Mesendoderm (in vitro differentiated cells): ENCODE results near the gene ALG3.

Experiments
- DNase-seq: peaks from one replicate; pipeline ENCODE4 v3.0.0; 2013
- H2AK5ac ChIP-seq: 2 replicates; pipeline ENCODE4 v1.6.1; 2013; ENCODE audit warnings: low read length, inconsistent platforms
- H2BK120ac ChIP-seq: 2 replicates; pipeline ENCODE4 v1.6.1; 2013; ENCODE audit warnings: low read depth, mild to moderate bottlenecking, low read length, moderate library complexity, mixed read lengths
- H2BK15ac ChIP-seq: replicated peaks from 2 replicates; pipeline ENCODE4 v1.6.1; 2013; ENCODE audit warnings: low read depth, mild to moderate bottlenecking, moderate library complexity
- H2BK5ac ChIP-seq: 2 replicates; pipeline ENCODE4 v1.6.1; 2013; ENCODE audit warnings: low read length, inconsistent platforms
- H3K18ac ChIP-seq: 2 replicates; pipeline ENCODE4 v1.6.1; 2013; ENCODE audit warnings: mild to moderate bottlenecking, low read length, mixed read lengths
- H3K23ac ChIP-seq: one replicate; pipeline ENCODE4 v1.6.1; 2013; ENCODE audit warnings: low read length
- H3K27ac ChIP-seq: 2 replicates; pipeline ENCODE4 v1.5.1; 2013; ENCODE audit warnings: low read depth, mild to moderate bottlenecking, inconsistent platforms, low read length, moderate library complexity
- H3K27me3 ChIP-seq: 2 replicates; pipeline ENCODE4 v1.6.1; 2013; ENCODE audit warnings: low read length, control low read depth, mild to moderate bottlenecking, inconsistent platforms; ENCODE audit not compliant: insufficient read depth, poor library complexity
- H3K36me3 ChIP-seq: 2 replicates; pipeline ENCODE4 v1.6.1; 2013; ENCODE audit warnings: low read length, inconsistent platforms; ENCODE audit not compliant: control insufficient read depth, insufficient read depth
- H3K4ac ChIP-seq: one replicate; pipeline ENCODE4 v1.6.1; 2013; ENCODE audit warnings: low read depth, mild to moderate bottlenecking, low read length, moderate library complexity
- H3K4me1 ChIP-seq: 2 replicates; pipeline ENCODE4 v1.6.1; 2013; ENCODE audit warnings: low read depth, low read length, inconsistent platforms; ENCODE audit not compliant: control insufficient read depth
- H3K4me2 ChIP-seq: 2 replicates; pipeline ENCODE4 v1.6.1; 2013; ENCODE audit warnings: low read length
- H3K4me3 ChIP-seq: 2 replicates; pipeline ENCODE4 v1.5.1; 2013; ENCODE audit warnings: mild to moderate bottlenecking, low read length
- H3K56ac ChIP-seq: one replicate; pipeline ENCODE4 v1.6.1; 2013; ENCODE audit warnings: low read length
- H3K79me1 ChIP-seq: 2 replicates; pipeline ENCODE4 v1.6.1; 2013; ENCODE audit warnings: low read length, inconsistent platforms
- H3K79me2 ChIP-seq: 2 replicates; pipeline ENCODE4 v1.6.1; 2013; ENCODE audit warnings: mild to moderate bottlenecking, low read length; ENCODE audit not compliant: control insufficient read depth, insufficient read depth
- H3K9ac ChIP-seq: 2 replicates; pipeline ENCODE4 v1.6.1; 2013; ENCODE audit warnings: low read length, inconsistent platforms
- H4K5ac ChIP-seq: one replicate; pipeline ENCODE4 v1.6.1; 2013; ENCODE audit warnings: low read length
- H4K8ac ChIP-seq: one replicate; pipeline ENCODE4 v1.6.1; 2013; ENCODE audit warnings: low read depth, mild to moderate bottlenecking, control low read depth, low read length, moderate library complexity
- WGBS: extraction: QIAGEN DNeasy Blood & Tissue Kit; methylation state at CpG from one replicate; pipeline ENCODE4 v1.1.7; 2013; ENCODE audit warnings: low lambda C conversion rate, missing lambda C conversion rate; ENCODE audit not compliant: insufficient coverage; ENCODE audit errors: extremely low coverage; 5-methylcytosine and 5-hydroxymethylcytosine counted together

Gene ALG3

GRCh38 chr3:184242297-184242685 lies 6.5 kb downstream of the ALG3 start:
- DNase-seq: no peak
- Histone ChIP-seq H2BK120ac (no peak overlapping the region), H3K27me3 (no peaks in the 10 kb centered on the region), H3K9ac (no peak overlapping the region), H3K36me3 (peaks cover 2% of the 10 kb centered on the region), H3K79me2 (no peaks in the 10 kb centered on the region), H3K56ac (no peak overlapping the region), H2BK15ac (no peak overlapping the region), H3K27ac (no peak overlapping the region), H3K4me2 (no peak overlapping the region), H2BK5ac (no peak overlapping the region), H3K23ac (no peak overlapping the region), H3K4me1 (no peaks in the 10 kb centered on the region), H3K4me3 (no peak overlapping the region), H4K5ac (no peak overlapping the region), H2AK5ac (no peak overlapping the region), H3K79me1 (no peaks in the 10 kb centered on the region), H3K4ac (no peak overlapping the region), H4K8ac (no peak overlapping the region), H3K18ac (no peak overlapping the region)
- WGBS: no CpG with 5 or more reads among the region's 5 CpGs

GRCh38 chr3:184241447-184242296 lies 7.1 kb downstream of the ALG3 start:
- no peak overlapping the region for H3K18ac ChIP-seq
- H3K56ac ChIP-seq: no peak overlapping the region
- H3K36me3 ChIP-seq: peaks cover 2% of the 10 kb centered on the region
- H3K79me2 ChIP-seq: no peaks in the 10 kb centered on the region
- no peak overlapping the region for H3K4me3 ChIP-seq
- no peak overlapping the region for H3K9ac ChIP-seq
- H3K4ac ChIP-seq: no peak overlapping the region
- no peak overlapping the region for H3K23ac ChIP-seq
- DNase-seq: peak; percentile 23
- H3K27me3 ChIP-seq: no peaks in the 10 kb centered on the region
- H2AK5ac ChIP-seq: no peak overlapping the region
- H3K4me2 ChIP-seq: no peak overlapping the region
- H3K4me1 ChIP-seq: no peaks in the 10 kb centered on the region
- H2BK5ac ChIP-seq: no peak overlapping the region
- H2BK120ac ChIP-seq: no peak overlapping the region
- WGBS: no CpG with 5 or more reads among the region's 46 CpGs
- H2BK15ac ChIP-seq: no peak overlapping the region
- no peak overlapping the region for H4K5ac ChIP-seq
- no peak overlapping the region for H4K8ac ChIP-seq
- H3K79me1 ChIP-seq: no peaks in the 10 kb centered on the region
- H3K27ac ChIP-seq: no peak overlapping the region

- WGBS: no CpG with 5 or more reads among the region's 17 CpGs
- no peak overlapping the region for H3K56ac ChIP-seq
Observed at GRCh38 chr3:184241141-184241446, 7.7 kb downstream of the ALG3 start.

DNA sequence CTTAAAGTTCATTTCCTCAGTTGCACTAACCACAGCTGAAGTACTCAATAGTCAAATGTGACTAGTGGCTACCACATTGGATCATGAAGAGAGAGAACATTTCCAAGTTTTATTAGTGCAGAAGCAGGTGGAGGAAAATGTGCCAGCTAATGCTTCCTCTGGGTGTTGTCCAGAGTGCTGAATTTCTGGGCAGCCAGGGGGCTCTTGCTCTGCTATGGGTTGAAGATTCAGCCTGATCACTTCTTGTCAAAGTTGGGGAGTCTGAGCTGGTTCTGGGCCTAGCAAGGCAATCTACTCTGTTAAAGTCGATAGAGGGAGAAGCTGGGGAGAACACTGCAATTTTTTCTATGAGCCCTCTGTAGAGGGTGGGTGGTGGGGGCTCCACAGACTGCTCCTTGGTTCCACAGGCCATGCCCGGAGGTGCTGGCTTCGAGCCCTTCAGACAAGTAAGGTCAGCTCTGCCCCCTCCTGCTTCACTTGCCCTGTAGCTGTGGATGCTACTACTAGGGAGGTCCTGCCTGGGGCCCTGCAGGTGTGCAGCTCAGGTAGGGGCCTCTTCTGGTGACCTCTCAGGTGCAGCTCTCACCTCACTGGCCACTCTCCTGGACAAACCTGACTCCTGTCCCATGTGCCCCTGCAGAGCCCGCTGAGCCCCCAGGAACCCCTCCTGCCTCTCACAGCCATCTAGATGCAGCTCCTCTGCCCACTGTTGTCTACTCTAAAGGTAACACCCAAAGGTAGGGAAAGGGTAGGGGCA lies 8.2 kb downstream of the ALG3 start:
- no peak overlapping the region for H4K8ac ChIP-seq
- H3K9ac ChIP-seq: no peak overlapping the region
- no peaks in the 10 kb centered on the region for H3K79me1 ChIP-seq
- H3K4me2 ChIP-seq: no peak overlapping the region
- no peaks in the 10 kb centered on the region for H3K79me2 ChIP-seq
- H3K4me1 ChIP-seq: no peaks in the 10 kb centered on the region
- H2BK15ac ChIP-seq: no peak overlapping the region
- no peaks in the 10 kb centered on the region for H3K27me3 ChIP-seq
- H3K18ac ChIP-seq: no peak overlapping the region
- no peak overlapping the region for H2BK5ac ChIP-seq
- H3K23ac ChIP-seq: no peak overlapping the region
- H2AK5ac ChIP-seq: no peak overlapping the region
- H3K36me3 ChIP-seq: peaks cover 2% of the 10 kb centered on the region
- H4K5ac ChIP-seq: no peak overlapping the region
- no peak overlapping the region for H3K4ac ChIP-seq
- DNase-seq: peak; percentile 34
- no CpG with 5 or more reads among the region's 4 CpGs for WGBS
- H3K27ac ChIP-seq: no peak overlapping the region
- H3K4me3 ChIP-seq: no peak overlapping the region
- no peak overlapping the region for H2BK120ac ChIP-seq
- no peak overlapping the region for H3K56ac ChIP-seq

More at GRCh38 chr3:184241141-184241446, 7.7 kb downstream of the ALG3 start:
- no peak overlapping the region for H3K4me3 ChIP-seq
- H3K23ac ChIP-seq: no peak overlapping the region
- H3K79me2 ChIP-seq: no peaks in the 10 kb centered on the region
- H3K4me1 ChIP-seq: no peaks in the 10 kb centered on the region
- no peak overlapping the region for H2BK15ac ChIP-seq
- no peak overlapping the region for H3K9ac ChIP-seq
- H2AK5ac ChIP-seq: no peak overlapping the region
- DNase-seq: no peak
- H3K18ac ChIP-seq: no peak overlapping the region
- H4K5ac ChIP-seq: no peak overlapping the region
- no peaks in the 10 kb centered on the region for H3K27me3 ChIP-seq
- H2BK120ac ChIP-seq: no peak overlapping the region
- no peak overlapping the region for H3K27ac ChIP-seq
- H3K4ac ChIP-seq: no peak overlapping the region
- H3K36me3 ChIP-seq: peaks cover 2% of the 10 kb centered on the region
- H3K79me1 ChIP-seq: no peaks in the 10 kb centered on the region
- no peak overlapping the region for H3K4me2 ChIP-seq
- no peak overlapping the region for H2BK5ac ChIP-seq
- no peak overlapping the region for H4K8ac ChIP-seq

DNA sequence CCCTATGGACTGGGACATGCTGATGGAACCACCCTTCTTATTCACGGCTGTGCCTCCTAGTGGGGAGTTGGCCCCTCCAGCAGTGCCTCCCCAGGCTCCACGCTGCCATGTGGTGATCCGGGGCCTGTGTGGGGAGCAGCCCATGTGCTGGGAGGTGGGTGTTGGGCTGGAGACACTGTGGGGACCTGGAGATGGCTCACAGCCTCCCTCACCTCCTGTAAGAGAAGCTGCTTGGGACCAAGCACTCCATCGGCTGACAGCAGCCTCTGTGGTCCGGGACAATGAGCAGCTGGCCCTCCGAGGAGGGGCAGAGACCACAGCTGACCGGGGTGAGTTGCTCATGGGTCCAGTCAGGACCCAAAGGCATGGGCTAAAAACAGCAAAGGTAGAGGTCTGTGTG lies 9.1 kb downstream of the ALG3 start:
- no peak overlapping the region for H3K4ac ChIP-seq
- no peak overlapping the region for H3K27ac ChIP-seq
- no peak overlapping the region for H2BK15ac ChIP-seq
- no peaks in the 10 kb centered on the region for H3K36me3 ChIP-seq
- DNase-seq: no peak
- no peaks in the 10 kb centered on the region for H3K79me2 ChIP-seq
- no peaks in the 10 kb centered on the region for H3K27me3 ChIP-seq
- H2BK5ac ChIP-seq: no peak overlapping the region
- H3K4me3 ChIP-seq: no peak overlapping the region
- H3K18ac ChIP-seq: no peak overlapping the region
- no peak overlapping the region for H2AK5ac ChIP-seq
- H4K5ac ChIP-seq: no peak overlapping the region
- no peaks in the 10 kb centered on the region for H3K4me1 ChIP-seq
- no peak overlapping the region for H3K23ac ChIP-seq
- no CpG with 5 or more reads among the region's 7 CpGs for WGBS
- no peak overlapping the region for H4K8ac ChIP-seq
- H3K56ac ChIP-seq: no peak overlapping the region
- no peak overlapping the region for H3K9ac ChIP-seq
- H3K4me2 ChIP-seq: no peak overlapping the region
- H3K79me1 ChIP-seq: no peaks in the 10 kb centered on the region
- no peak overlapping the region for H2BK120ac ChIP-seq
